GM23338 (cell line): ENCODE results near the gene AZIN2.
"Not testable (repeated sequence)": the region's sequence is repeated elsewhere in the genome, so short reads cannot be mapped to it uniquely, and the experiment has no call there.

Experiments used
- CREB1 ChIP-seq: fragments of 250-450 bp; sonication (Bioruptor Pico); IDR thresholded peaks from 2 replicates; pipeline ENCODE4 v1.5.0; 2020; ENCODE audit warnings: low read depth, mild to moderate bottlenecking, moderate library complexity
- CTCF ChIP-seq, 2 experiments: fragments of 200-600 bp in 1 of 2; sonication (generic) in 1 of 2; conservative IDR thresholded peaks; 2 replicates each; pipeline versions ENCODE4 v1.5.1 to v1.6.1; 2016 to 2017; ENCODE audit warnings: antibody characterized with exemption in 2 of 2, low read depth in 2 of 2, mild to moderate bottlenecking in 2 of 2, moderate library complexity in 1 of 2
- ETS1 ChIP-seq: IDR thresholded peaks from 2 replicates; pipeline ENCODE4 v1.6.1; 2016; ENCODE audit warnings: antibody characterized with exemption
- EZH2 ChIP-seq: fragments of 200-600 bp; sonication (generic); IDR thresholded peaks from one replicate; pipeline ENCODE4 v1.8.0; 2017; ENCODE audit warnings: antibody characterized with exemption, mild to moderate bottlenecking, low read depth; ENCODE audit not compliant: unreplicated experiment
- EZH2phosphoT487 ChIP-seq: fragments of 200-600 bp; sonication (generic); IDR thresholded peaks from one replicate; pipeline ENCODE4 v1.8.1; 2018; ENCODE audit warnings: antibody characterized with exemption; ENCODE audit not compliant: unreplicated experiment
- JUNB ChIP-seq: IDR thresholded peaks from one replicate; pipeline ENCODE4 v1.6.1; 2016; ENCODE audit warnings: antibody characterized with exemption; ENCODE audit not compliant: unreplicated experiment
- NANOG ChIP-seq: IDR thresholded peaks from 2 replicates; pipeline ENCODE4 v1.6.1; 2016; ENCODE audit warnings: antibody characterized with exemption, borderline replicate concordance
- POLR2AphosphoS5 ChIP-seq: IDR thresholded peaks from 2 replicates; pipeline ENCODE4 v1.6.1; 2016; ENCODE audit warnings: antibody characterized with exemption, low read depth
- REST ChIP-seq: IDR thresholded peaks from one replicate; pipeline ENCODE4 v1.6.1; 2018; ENCODE audit warnings: antibody characterized with exemption; ENCODE audit not compliant: unreplicated experiment

GRCh38 chr1:33066477-33066876 is 14.5 kb upstream of the AZIN2 start:
- TF ChIP-seq CTCF (conservative IDR thresholded peaks at IDR 0.05; ENCODE audit: low read depth in 2 of 2); EZH2; CREB1 (CRISPR knock-in tag); REST; EZH2phosphoT487; POLR2AphosphoS5; ETS1; JUNB; NANOG: not testable (repeated sequence)
